C4-2B (cell line): ENCODE results near the gene NTRK3.

ENCODE experiments used
- ZFX ChIP-seq: fragments of 450-650 bp; IDR thresholded peaks from 2 replicates; pipeline ENCODE4 v1.6.1; 2017
- TF ChIP-seq, protein P1 (sequence below): fragments of 450-650 bp; conservative IDR thresholded peaks from 2 replicates; pipeline ENCODE4 v1.5.1; 2017; ENCODE audit warnings: mild to moderate bottlenecking

DNA sequence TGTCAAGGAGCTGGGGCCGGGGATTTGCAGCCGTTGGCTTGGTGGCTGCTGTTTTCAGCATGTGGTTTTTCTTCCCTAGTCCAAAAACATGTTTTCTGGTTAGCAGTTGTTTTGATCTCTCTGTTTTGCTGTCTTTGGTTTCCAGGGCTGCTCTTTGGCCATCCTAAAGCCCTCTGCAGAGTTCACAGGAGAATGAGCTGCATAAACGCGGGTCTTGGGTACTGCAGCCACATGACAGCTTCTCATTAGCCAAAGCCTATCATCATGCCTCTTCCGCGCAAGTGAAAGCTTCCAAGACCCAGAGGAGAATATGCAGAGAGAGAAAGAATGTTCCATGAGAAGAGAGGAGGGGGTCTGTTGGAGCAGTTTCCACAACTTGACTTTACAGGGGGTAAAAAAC, 138.5 kb downstream of the NTRK3 start:
- TF ChIP-seq, protein P1, sequence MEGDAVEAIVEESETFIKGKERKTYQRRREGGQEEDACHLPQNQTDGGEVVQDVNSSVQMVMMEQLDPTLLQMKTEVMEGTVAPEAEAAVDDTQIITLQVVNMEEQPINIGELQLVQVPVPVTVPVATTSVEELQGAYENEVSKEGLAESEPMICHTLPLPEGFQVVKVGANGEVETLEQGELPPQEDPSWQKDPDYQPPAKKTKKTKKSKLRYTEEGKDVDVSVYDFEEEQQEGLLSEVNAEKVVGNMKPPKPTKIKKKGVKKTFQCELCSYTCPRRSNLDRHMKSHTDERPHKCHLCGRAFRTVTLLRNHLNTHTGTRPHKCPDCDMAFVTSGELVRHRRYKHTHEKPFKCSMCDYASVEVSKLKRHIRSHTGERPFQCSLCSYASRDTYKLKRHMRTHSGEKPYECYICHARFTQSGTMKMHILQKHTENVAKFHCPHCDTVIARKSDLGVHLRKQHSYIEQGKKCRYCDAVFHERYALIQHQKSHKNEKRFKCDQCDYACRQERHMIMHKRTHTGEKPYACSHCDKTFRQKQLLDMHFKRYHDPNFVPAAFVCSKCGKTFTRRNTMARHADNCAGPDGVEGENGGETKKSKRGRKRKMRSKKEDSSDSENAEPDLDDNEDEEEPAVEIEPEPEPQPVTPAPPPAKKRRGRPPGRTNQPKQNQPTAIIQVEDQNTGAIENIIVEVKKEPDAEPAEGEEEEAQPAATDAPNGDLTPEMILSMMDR, result no peak
- no peak for TF ChIP-seq ZFX
